ENCODE data around the gene ZNF469.

The ZNF469 gene

GRCh38 chr16:88387941-88388627 lies 5.3 kb downstream of the ZNF469 start:
- H3K4me3 ChIP-seq (ENCODE audit: control insufficient read depth, low read depth, low read length), result no peak overlapping the region
- TF ChIP-seq CTCF (conservative IDR thresholded peaks at IDR 0.05; ENCODE audit: control insufficient read depth, insufficient read depth, low read depth, low read length), result no peak
- DNase-seq (ENCODE audit: low read depth), result no peak

GRCh38 chr16:88389191-88389590 lies 6.4 kb downstream of the ZNF469 start:
- no peak overlapping the region for H3K4me3 ChIP-seq (ENCODE audit: control insufficient read depth, low read depth, low read length)
- TF ChIP-seq CTCF (conservative IDR thresholded peaks at IDR 0.05; ENCODE audit: control insufficient read depth, insufficient read depth, low read depth, low read length), result no peak
- DNase-seq (ENCODE audit: low read depth), result no peak

- no peak for TF ChIP-seq CTCF (conservative IDR thresholded peaks at IDR 0.05; ENCODE audit: control insufficient read depth, insufficient read depth, low read depth, low read length)
- no peak for DNase-seq (ENCODE audit: low read depth)
- H3K4me3 ChIP-seq (ENCODE audit: control insufficient read depth, low read depth, low read length), result no peak overlapping the region
These were observed 6.9 kb downstream of the ZNF469 start for GRCh38 chr16:88389621-88390160.

- H3K4me3 ChIP-seq (ENCODE audit: control insufficient read depth, low read depth, low read length), result no peak overlapping the region
- no peak for TF ChIP-seq CTCF (conservative IDR thresholded peaks at IDR 0.05; ENCODE audit: control insufficient read depth, insufficient read depth, low read depth, low read length)
- DNase-seq (ENCODE audit: low read depth), result no peak
These were observed 7.5 kb downstream of the ZNF469 start for GRCh38 chr16:88390265-88390664.

GRCh38 chr16:88390735-88391134 lies 8.0 kb downstream of the ZNF469 start:
- H3K4me3 ChIP-seq (ENCODE audit: control insufficient read depth, low read depth, low read length), result no peak overlapping the region
- no peak for TF ChIP-seq CTCF (conservative IDR thresholded peaks at IDR 0.05; ENCODE audit: control insufficient read depth, insufficient read depth, low read depth, low read length)
- no peak for DNase-seq (ENCODE audit: low read depth)

- no peak for TF ChIP-seq CTCF (conservative IDR thresholded peaks at IDR 0.05; ENCODE audit: control insufficient read depth, insufficient read depth, low read depth, low read length)
- H3K4me3 ChIP-seq (ENCODE audit: control insufficient read depth, low read depth, low read length), result no peak overlapping the region
- no peak for DNase-seq (ENCODE audit: low read depth)
These were observed 8.5 kb downstream of the ZNF469 start for GRCh38 chr16:88391144-88391850.

Data from fibroblast of mammary gland (primary cell).